Left ventricle myocardium inferior (tissue), 1 donor: ENCODE data around the gene ITPR1. TPM values are rescaled to one million over a fixed set of nuclear protein-coding genes. Genes with fewer than 3 reads are reported as not detected.

ENCODE experiments used
- DNase-seq: peaks from one replicate; pipeline ENCODE4 v3.0.0-alpha.2; 2020
- H3K27ac ChIP-seq: fragments of 200-600 bp; replicated peaks from 2 replicates; pipeline ENCODE4 v1.8.0; 2021
- H3K27me3 ChIP-seq: fragments of 200-600 bp; 2 replicates; pipeline ENCODE4 v1.8.0; 2021; ENCODE audit warnings: low read depth
- H3K36me3 ChIP-seq: fragments of 200-600 bp; 2 replicates; pipeline ENCODE4 v1.8.0; 2021
- H3K4me1 ChIP-seq: fragments of 200-600 bp; 2 replicates; pipeline ENCODE4 v1.8.0; 2021
- H3K4me3 ChIP-seq: fragments of 200-600 bp; 2 replicates; pipeline ENCODE4 v1.8.0; 2021; ENCODE audit warnings: mild to moderate bottlenecking, moderate library complexity
- H3K9me3 ChIP-seq: fragments of 200-600 bp; replicated peaks from 2 replicates; pipeline ENCODE4 v1.8.0; 2021
- CTCF ChIP-seq: fragments of 200-600 bp; IDR thresholded peaks from 2 replicates; pipeline ENCODE4 v1.8.0; 2021; ENCODE audit warnings: antibody characterized with exemption, mild to moderate bottlenecking, borderline replicate concordance
- intact Hi-C: fragments of 100-400 bp; cut with micrococcal nuclease; formaldehyde crosslinking; loops from one replicate; pipeline ENCODE4 v1.11.0; 2022
- total RNA-seq: library from RNA; stranded (reverse); fragmentation: NEBNext Ultra II Directional; extraction: Animal tissue kit (Norgen Biotek cat#: 25700); gene quantifications from one replicate; pipeline ENCODE4 v1.2.1, GENCODE V29; 2021
- donor health status: DM: no; HTN: yes; CAD: no; lungs with severe emphysema.

Gene ITPR1
- total RNA-seq, 1 donor from 2014 or later, result 29.0 TPM

- H3K9me3 ChIP-seq, result no peaks in the 10 kb centered on the region
- H3K4me1 ChIP-seq, result peaks cover 6% of the 10 kb centered on the region
- peak; percentile 91 for TF ChIP-seq CTCF
- no peak for DNase-seq
- no peak overlapping the region for H3K4me3 ChIP-seq
- intact Hi-C loops, result loop anchor here (2.0 kb wide), 1 partner anchor 283 kb away; no protein-coding TSS in a partner anchor
- no peaks in the 10 kb centered on the region for H3K27me3 ChIP-seq
- peaks cover 4% of the 10 kb centered on the region for H3K36me3 ChIP-seq
- no peak overlapping the region for H3K27ac ChIP-seq
These were observed 140.2 kb downstream of the ITPR1 start for GRCh38 chr3:4633078-4634004.

- Histone ChIP-seq H3K36me3 (no peaks in the 10 kb centered on the region), H3K9me3 (no peaks in the 10 kb centered on the region), H3K27ac (no peak overlapping the region), H3K4me1 (peaks cover 6% of the 10 kb centered on the region), H3K4me3 (no peak overlapping the region), H3K27me3 (no peaks in the 10 kb centered on the region)
- no peak for TF ChIP-seq CTCF
- no peak for DNase-seq
- intact Hi-C loops, result no loop called here
These were observed 141.7 kb downstream of the ITPR1 start for GRCh38 chr3:4634894-4635293.

- Histone ChIP-seq H3K4me1 (peaks cover 6% of the 10 kb centered on the region), H3K27me3 (no peaks in the 10 kb centered on the region), H3K9me3 (no peaks in the 10 kb centered on the region), H3K4me3 (no peak overlapping the region), H3K36me3 (peaks cover 14% of the 10 kb centered on the region), H3K27ac (no peak overlapping the region)
- intact Hi-C loops, result no loop called here
- no peak for DNase-seq
- TF ChIP-seq CTCF, result no peak
These were observed 144.1 kb downstream of the ITPR1 start for GRCh38 chr3:4637265-4637664.

GRCh38 chr3:4641863-4642563 lies 148.9 kb downstream of the ITPR1 start:
- H3K27ac ChIP-seq, result no peak overlapping the region
- peaks cover 53% of the 10 kb centered on the region for H3K36me3 ChIP-seq

More at GRCh38 chr3:4641863-4642563, 148.9 kb downstream of the ITPR1 start:
- no peak for DNase-seq
- intact Hi-C loops, result no loop called here
- no peak overlapping the region for H3K4me3 ChIP-seq
- no peak for TF ChIP-seq CTCF
- H3K27me3 ChIP-seq, result no peaks in the 10 kb centered on the region
- H3K9me3 ChIP-seq, result no peaks in the 10 kb centered on the region
- H3K4me1 ChIP-seq, result no peaks in the 10 kb centered on the region
